ENCODE results near the gene PGA5. TPM values are rescaled to one million over a fixed set of nuclear protein-coding genes. Genes with fewer than 3 reads are reported as not detected.

Gene PGA5
- total and polyA plus RNA-seq, 9 donors = 0.27 to 1.7 (median 0.94) TPM; not detected in 4

DNA sequence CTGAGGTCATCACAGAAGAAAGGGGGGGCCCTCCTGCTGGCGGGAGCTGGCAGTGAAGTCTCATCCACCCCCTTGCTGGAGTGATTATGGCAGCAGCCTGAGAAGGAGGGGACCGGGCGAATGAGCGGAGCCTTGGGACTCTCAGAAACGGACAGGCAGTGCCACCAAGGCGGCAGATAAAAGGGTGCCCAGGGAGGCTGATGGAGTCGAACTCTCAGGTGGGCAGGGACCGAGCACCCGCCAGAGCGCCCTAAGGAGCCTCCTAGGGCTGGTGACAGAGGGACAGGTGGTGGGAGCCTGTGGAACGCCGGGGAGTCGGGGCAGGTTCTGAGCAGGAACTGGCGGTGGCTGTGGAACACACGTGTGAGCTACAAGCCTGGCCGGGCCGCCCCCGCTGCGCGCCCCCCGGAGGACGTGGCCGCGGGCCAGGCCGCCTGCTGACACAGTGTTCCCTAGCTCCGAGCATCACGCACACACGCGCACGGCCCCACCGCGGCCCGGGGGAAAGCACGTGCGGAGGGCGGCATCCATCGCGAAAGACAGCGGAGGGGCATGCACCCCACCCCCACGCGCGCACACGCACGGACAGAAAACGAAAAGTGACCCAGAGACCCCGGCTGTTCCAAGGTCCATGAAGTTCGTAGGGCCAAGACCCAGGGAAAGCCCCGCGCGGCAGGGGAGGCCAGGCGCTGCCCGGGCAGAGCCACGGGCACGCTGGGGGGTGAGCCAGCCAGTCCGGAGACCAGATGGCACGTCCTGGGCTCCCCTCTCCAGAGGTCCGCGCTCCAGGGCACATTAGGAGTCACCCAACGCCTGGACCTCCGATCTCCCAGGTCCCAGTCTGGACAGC lies 53.1 kb downstream of the PGA5 start:
- Histone ChIP-seq H3K27ac (peak overlapping the region; percentile 82 to 95), H3K4me1 (ENCODE audit: insufficient read depth) (peaks cover 19% of the 10 kb centered on the region), H3K36me3 (no peaks in the 10 kb centered on the region), H3K27me3 (no peaks in the 10 kb centered on the region), H3K4me3 (peak overlapping the region; percentile 59), H3K9me3 (no peaks in the 10 kb centered on the region)
- peak; percentile 84 to 94 (median 88) for DNase-seq
- peak; percentile 40 for TF ChIP-seq POLR2A (IDR thresholded peaks at IDR 0.05)
- TF ChIP-seq, protein P1, sequence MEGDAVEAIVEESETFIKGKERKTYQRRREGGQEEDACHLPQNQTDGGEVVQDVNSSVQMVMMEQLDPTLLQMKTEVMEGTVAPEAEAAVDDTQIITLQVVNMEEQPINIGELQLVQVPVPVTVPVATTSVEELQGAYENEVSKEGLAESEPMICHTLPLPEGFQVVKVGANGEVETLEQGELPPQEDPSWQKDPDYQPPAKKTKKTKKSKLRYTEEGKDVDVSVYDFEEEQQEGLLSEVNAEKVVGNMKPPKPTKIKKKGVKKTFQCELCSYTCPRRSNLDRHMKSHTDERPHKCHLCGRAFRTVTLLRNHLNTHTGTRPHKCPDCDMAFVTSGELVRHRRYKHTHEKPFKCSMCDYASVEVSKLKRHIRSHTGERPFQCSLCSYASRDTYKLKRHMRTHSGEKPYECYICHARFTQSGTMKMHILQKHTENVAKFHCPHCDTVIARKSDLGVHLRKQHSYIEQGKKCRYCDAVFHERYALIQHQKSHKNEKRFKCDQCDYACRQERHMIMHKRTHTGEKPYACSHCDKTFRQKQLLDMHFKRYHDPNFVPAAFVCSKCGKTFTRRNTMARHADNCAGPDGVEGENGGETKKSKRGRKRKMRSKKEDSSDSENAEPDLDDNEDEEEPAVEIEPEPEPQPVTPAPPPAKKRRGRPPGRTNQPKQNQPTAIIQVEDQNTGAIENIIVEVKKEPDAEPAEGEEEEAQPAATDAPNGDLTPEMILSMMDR (IDR thresholded peaks at IDR 0.05) = no peak
- intact Hi-C loops (cut with DNase I) = no loop called here
- 2% methylated on average over 42 to 60 of the region's 60 CpGs for WGBS, 3 donors

DNA sequence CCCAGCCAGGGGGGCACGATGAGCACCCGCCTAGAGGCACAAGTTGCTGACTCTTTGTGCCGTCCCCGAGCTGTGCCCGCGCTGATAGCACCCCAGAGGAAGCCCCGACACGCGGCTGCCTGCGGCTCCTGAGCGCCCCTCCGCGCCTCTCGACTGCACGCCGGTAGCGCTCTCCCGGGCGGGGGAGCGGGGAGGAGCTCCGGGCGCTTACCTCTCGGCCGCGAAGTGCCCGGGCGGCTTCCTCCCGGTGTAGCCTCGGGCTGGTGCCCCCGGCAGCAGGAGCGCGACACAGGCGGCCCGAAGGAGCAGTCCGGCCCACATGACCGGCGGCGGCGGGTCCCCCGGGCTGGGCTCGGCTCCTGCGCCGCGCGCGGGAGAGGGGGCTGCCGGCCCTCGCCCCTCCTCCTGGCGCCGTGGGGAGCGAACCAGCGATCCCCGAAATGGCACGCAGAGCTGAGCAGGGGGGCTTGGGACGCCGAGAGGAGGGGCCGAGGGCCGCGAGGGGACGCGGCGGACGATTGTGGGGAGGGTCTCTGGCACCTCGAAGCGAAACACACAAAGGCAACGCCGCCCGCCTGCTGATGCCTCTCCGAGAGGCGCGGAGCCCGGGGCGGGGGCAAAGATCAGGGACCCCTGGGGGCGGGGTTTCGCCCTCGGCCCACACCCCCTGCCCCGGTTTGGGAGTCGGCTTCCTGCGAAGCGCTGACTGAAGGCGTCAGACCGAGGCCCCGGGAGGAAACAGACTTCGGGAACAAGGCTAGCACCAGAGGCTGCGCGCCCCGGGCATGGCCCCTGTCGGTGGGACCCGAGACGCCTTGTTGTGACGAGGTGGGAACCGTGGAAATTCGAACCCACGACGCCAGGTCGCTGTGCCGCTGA lies 54.0 kb downstream of the PGA5 start, which contains the start of gene VWCE:
VWCE (minus strand) TSS at position 600 of the 879 bp plus-strand sequence; CDS start at position 321, 279 bp downstream.
- Histone ChIP-seq H3K4me1 (ENCODE audit: insufficient read depth) (peaks cover 20% of the 10 kb centered on the region), H3K36me3 (no peaks in the 10 kb centered on the region), H3K9me3 (no peaks in the 10 kb centered on the region), H3K27ac (peak within 1 kb of the TSS; percentile 82 to 95), H3K4me3 (peak within 1 kb of the TSS; percentile 59), H3K27me3 (no peaks in the 10 kb centered on the region)
- TF ChIP-seq, protein P1 (IDR thresholded peaks at IDR 0.05) = peak in 2 of 3 donors; percentile 8 to 17
- no peak for TF ChIP-seq POLR2A (IDR thresholded peaks at IDR 0.05)
- intact Hi-C loops (cut with DNase I) = no loop called here
- DNase-seq = peak; percentile 71 to 84 (median 75)
- 2 to 3% (median 2%) methylated on average over 75 to 97 of the region's 97 CpGs for WGBS, 3 donors

DNA sequence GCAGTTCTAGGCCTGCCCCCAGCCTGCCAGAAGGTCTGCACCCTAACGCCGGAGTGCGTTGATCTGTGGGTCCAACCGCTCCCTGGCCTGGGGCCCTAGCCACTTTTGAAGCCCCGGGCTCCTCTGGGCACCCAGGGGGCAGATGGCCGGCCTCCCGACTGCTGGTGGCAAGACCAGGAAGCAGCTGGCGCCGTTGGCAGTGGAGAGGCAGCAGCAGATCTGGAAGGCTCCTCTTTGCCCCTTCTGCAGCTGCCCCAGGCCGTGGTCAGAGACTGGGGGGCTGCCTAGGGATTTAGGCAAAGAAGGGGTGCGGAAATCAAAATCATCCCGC lies 54.6 kb downstream of the PGA5 start:
- peak overlapping the region; percentile 59 for H3K4me3 ChIP-seq
- peak overlapping the region; percentile 82 to 95 for H3K27ac ChIP-seq
- H3K27me3 ChIP-seq = no peaks in the 10 kb centered on the region
- peaks cover 20% of the 10 kb centered on the region for H3K4me1 ChIP-seq (ENCODE audit: insufficient read depth)
- DNase-seq = peak in 1 of 5 donors; percentile 52
- intact Hi-C loops (cut with DNase I) = no loop called here
- H3K9me3 ChIP-seq = no peaks in the 10 kb centered on the region
- 65 to 76% (median 67%) methylated on average over 9 to 12 of the region's 12 CpGs for WGBS, 3 donors
- TF ChIP-seq, protein P1 (IDR thresholded peaks at IDR 0.05) = no peak
- TF ChIP-seq EP300 (IDR thresholded peaks at IDR 0.05) = no peak
- no peak for TF ChIP-seq POLR2A (IDR thresholded peaks at IDR 0.05)
- H3K36me3 ChIP-seq = no peaks in the 10 kb centered on the region

DNA sequence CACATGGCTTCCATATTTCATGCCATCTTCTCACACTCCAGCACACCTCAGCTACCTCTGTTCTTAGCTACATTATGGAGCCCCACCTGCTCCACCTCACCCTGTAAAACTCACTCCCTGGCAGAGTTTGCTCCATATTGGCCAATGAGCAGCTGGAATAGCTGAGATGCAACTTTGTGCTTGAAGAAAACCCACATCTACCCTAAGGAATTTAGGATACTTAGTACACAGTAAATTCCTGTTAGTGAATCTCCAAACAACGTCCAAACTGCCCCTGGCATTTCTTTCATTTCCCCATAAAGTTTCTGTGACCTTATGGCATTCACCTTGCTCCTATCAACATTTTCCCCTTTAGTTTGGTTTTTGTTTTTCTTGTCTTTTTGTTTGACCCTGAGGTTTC lies 56.4 kb downstream of the PGA5 start:
- TF ChIP-seq POLR2A (IDR thresholded peaks at IDR 0.05) = no peak
- TF ChIP-seq EP300 (IDR thresholded peaks at IDR 0.05) = no peak
- TF ChIP-seq, protein P1 (IDR thresholded peaks at IDR 0.05) = no peak
- H3K36me3 ChIP-seq = no peaks in the 10 kb centered on the region
- DNase-seq = peak in 1 of 5 donors; percentile 11
- no peaks in the 10 kb centered on the region for H3K27me3 ChIP-seq
- intact Hi-C loops (cut with DNase I) = no loop called here
- peak overlapping the region in 1 of 2 donors; percentile 69 for H3K27ac ChIP-seq
- WGBS, 3 donors = 0 to 7% (median 5%) methylated on average over 1 of the region's 1 CpG
- peaks cover 20% of the 10 kb centered on the region for H3K4me1 ChIP-seq (ENCODE audit: insufficient read depth)
- no peak overlapping the region for H3K4me3 ChIP-seq
- no peaks in the 10 kb centered on the region for H3K9me3 ChIP-seq

Data from ovary (tissue), 9 donors.